AG10803 (cell line): ENCODE measurements around the gene AHI1.
"Not testable (repeated sequence)": the region's sequence is repeated elsewhere in the genome, so short reads cannot be mapped to it uniquely, and the experiment has no call there.

Experiments used
- DNase-seq: peaks from one replicate; pipeline ENCODE4 v3.0.0; 2010; ENCODE audit warnings: low read depth
- H3K4me3 ChIP-seq: 2 replicates; pipeline ENCODE4 v1.5.1; 2011; ENCODE audit warnings: mild to moderate bottlenecking, low read length, control low read depth
- TF ChIP-seq, protein P1 (sequence below): conservative IDR thresholded peaks from 2 replicates; pipeline ENCODE4 v1.5.1; 2011; ENCODE audit warnings: mild to moderate bottlenecking, low read length, control low read depth, inconsistent platforms

Gene AHI1

DNA sequence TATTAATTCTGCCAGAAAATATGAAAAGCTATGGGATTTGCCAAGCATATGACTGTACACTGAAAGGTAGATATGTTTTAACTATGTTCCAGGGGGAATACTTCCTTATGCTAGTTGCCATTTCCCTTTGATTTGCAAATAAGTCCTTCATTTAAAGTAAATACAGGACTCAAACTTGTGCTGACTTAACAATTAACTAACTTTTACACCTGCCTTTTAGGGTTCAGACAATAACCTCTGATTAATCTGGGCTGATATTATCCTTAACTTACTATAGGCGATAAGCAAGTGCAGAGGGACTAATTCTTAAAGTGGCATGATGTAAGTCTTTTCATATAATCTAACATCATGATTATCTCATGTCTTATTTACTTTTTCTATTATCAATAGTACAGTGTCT, 143.1 kb downstream of the AHI1 start:
- TF ChIP-seq, protein P1, sequence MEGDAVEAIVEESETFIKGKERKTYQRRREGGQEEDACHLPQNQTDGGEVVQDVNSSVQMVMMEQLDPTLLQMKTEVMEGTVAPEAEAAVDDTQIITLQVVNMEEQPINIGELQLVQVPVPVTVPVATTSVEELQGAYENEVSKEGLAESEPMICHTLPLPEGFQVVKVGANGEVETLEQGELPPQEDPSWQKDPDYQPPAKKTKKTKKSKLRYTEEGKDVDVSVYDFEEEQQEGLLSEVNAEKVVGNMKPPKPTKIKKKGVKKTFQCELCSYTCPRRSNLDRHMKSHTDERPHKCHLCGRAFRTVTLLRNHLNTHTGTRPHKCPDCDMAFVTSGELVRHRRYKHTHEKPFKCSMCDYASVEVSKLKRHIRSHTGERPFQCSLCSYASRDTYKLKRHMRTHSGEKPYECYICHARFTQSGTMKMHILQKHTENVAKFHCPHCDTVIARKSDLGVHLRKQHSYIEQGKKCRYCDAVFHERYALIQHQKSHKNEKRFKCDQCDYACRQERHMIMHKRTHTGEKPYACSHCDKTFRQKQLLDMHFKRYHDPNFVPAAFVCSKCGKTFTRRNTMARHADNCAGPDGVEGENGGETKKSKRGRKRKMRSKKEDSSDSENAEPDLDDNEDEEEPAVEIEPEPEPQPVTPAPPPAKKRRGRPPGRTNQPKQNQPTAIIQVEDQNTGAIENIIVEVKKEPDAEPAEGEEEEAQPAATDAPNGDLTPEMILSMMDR, result no peak
- H3K4me3 ChIP-seq, result no peak overlapping the region
- DNase-seq, result no peak

DNA sequence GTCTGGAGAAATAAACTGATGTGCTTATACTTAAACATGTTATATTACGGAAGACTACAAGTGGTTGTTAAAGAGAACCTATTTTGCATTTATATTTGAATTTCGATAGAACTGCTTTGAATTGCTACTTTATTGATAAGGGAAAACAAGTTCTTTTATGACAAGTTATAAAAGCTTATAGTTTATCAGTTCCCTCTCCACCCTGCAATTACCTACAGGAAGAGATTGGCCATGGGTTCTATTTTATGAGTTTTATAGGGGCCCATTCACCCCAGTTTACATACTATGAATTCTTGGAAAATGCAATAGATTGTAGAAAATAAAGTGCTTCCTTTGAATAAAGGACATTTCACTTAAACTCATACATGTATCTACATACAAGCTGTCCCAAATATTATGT, 144.4 kb downstream of the AHI1 start:
- no peak for DNase-seq
- TF ChIP-seq, protein P1, result no peak
- no peak overlapping the region for H3K4me3 ChIP-seq

DNA sequence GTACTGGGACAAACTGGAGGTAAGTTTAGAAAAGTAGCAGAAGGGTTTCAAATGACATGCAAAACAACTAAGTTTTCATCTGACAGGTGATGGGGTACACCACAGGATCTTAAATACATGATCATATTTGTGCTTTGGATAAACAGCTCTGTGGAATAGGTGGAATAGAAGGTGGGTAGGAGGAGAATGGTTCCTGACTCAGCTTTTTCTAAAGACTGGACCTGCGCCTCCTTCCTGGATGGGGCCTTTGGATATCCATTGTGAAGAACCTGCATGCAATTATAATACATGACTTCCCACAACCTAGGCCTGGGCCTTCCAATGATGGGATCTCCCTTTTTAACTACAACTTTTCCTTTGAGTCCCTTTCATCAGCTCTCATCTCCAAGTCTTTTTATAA, 145.9 kb downstream of the AHI1 start:
- no peak for DNase-seq
- TF ChIP-seq, protein P1, result no peak

DNA sequence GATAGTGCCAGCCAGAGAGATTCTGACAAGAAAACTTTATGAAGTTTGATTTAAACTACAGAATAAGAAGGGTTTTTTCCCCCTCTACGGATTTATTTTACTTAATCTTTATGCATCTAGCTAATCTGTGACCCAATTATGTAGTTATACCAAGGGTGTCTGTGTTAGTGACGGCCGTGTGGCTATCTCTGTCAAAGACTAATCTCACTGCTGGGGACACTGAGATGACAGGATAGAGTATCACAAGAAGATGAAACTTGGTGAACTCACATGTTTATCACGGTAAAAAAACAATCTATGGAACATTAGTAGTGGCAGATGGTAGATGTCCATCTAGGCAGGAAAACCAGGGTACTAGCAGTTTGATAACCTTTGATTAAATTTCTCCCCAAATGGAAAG, 149.7 kb downstream of the AHI1 start:
- TF ChIP-seq, protein P1, result no peak
- DNase-seq, result no peak

More for the DNA sequence above, 145.9 kb downstream of the AHI1 start:
- H3K4me3 ChIP-seq, result no peak overlapping the region

DNA sequence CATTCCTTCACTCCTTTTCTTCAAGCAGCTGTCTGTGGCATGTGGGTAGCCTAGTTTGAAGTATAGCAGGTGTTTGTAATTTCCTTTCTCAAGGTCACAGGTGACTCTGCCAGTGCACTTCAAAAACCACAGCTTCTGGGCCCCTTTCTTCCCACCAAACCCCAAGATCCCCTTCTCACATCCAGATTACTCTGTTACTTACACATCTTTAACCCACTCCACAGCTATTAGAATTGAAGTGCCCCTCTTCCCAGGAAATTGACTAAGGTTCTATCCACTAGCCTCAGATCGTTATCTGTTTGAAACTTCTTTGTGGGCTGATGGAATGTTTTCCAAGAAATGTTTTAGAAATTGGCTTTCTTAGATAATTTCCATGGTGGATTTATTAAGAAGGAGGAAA, 150.8 kb downstream of the AHI1 start:
- no peak overlapping the region for H3K4me3 ChIP-seq
- TF ChIP-seq, protein P1, result no peak
- DNase-seq, result peak; percentile 26

More for the DNA sequence above, 149.7 kb downstream of the AHI1 start:
- H3K4me3 ChIP-seq, result no peak overlapping the region

DNA sequence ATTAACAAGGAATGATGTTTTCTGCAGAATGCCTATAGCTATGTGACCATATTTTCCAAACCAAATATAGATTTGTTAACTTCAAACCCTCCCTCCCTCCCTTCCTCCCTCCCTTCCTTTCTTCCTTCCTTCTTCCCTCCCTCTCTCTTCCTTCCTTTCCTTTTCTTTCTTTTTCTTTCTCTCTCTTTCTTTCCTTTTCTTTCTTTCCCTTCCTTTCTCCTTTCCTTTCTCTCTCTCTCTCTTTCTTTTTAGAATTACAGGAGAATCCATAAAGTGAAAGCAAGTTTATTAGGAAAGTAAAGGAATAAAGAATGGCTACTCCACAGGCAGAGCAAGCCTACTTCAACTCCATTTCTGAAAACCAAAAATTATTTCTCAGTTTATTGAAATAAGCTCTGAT, 153.0 kb downstream of the AHI1 start:
- TF ChIP-seq, protein P1, result no peak
- DNase-seq, result no peak
- H3K4me3 ChIP-seq, result no peak overlapping the region

DNA sequence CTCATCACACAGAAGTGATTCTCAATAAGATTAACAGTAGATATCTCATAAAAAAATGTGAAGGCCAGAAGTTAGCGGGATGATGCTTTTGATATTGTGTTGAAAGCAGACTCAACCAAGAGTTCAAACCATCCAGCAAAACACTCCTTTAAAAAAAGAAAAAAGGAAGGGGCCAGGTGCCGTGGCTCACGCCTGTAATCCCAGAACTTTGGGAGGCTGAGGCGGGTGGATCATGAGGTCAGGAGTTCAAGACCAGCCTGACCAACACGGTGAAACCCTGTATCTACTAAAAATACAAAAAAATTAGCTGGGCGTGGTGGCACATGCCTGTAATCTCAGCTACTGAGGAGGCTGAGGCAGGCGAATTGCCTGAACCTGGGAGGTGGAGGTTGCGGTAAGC, 157.6 kb downstream of the AHI1 start:
- DNase-seq, H3K4me3 ChIP-seq: not testable (repeated sequence)

DNA sequence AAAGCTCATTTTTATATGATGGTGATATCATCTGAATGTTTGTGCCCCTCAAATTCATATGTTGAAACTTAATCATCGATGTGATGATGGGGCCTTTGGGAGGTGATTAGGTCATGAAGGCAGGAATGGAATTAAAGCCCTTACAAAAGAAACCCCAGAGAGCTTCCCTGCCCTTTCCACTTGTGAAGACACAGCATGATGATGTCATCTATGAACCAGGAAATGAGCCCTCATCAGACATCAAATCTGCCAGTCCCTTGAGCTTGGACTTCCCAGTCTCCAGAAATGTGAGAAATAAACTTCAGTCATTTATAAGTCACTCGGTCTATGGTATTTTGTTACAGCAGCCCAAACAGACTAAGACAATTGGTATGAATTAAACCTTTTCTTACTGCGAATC, 163.4 kb downstream of the AHI1 start:
- DNase-seq, result peak; percentile 20

More for the DNA sequence above, 163.4 kb downstream of the AHI1 start:
- no peak overlapping the region for H3K4me3 ChIP-seq
- TF ChIP-seq, protein P1, result no peak
